GM12878 (cell line): ENCODE results near the gene ARMH1. TPM values are rescaled to one million over a fixed set of nuclear protein-coding genes. Genes with fewer than 3 reads are reported as not detected.

Experiments used
- BCLAF1 ChIP-seq: fragments of 450-650 bp; IDR thresholded peaks from 2 replicates; pipeline ENCODE4 v1.6.1; 2017; ENCODE audit warnings: antibody characterized with exemption, mild to moderate bottlenecking, moderate library complexity
- CEBPB ChIP-seq, 2 experiments: fragments of 150-350 bp in 1 of 2; IDR thresholded peaks; 2 replicates each; pipeline ENCODE4 v1.6.1; 2012 to 2014; ENCODE audit warnings: low read depth in 2 of 2, low read length in 2 of 2, borderline replicate concordance in 1 of 2, inconsistent platforms in 1 of 2
- FOXK2 ChIP-seq: fragments of 450-650 bp; IDR thresholded peaks from 2 replicates; pipeline ENCODE4 v1.6.1; 2017; ENCODE audit warnings: mild to moderate bottlenecking, moderate library complexity
- GATAD2B ChIP-seq: fragments of 450-650 bp; conservative IDR thresholded peaks from 2 replicates; pipeline ENCODE4 v1.6.1; 2017; ENCODE audit warnings: low read depth, mild to moderate bottlenecking, moderate library complexity
- IKZF1 ChIP-seq: fragments of 450-650 bp; conservative IDR thresholded peaks from 2 replicates; pipeline ENCODE4 v1.6.1; 2017; ENCODE audit warnings: antibody characterized with exemption, mild to moderate bottlenecking
- MTA3 ChIP-seq: IDR thresholded peaks from 2 replicates; pipeline ENCODE4 v1.6.1; 2012; ENCODE audit warnings: low read length, inconsistent platforms, borderline replicate concordance
- NBN ChIP-seq: fragments of 450-650 bp; IDR thresholded peaks from 2 replicates; pipeline ENCODE4 v1.6.1; 2016
- NRF1 ChIP-seq: conservative IDR thresholded peaks from 2 replicates; pipeline ENCODE4 v1.6.1; 2011; ENCODE audit warnings: mild to moderate bottlenecking, low read depth, low read length, improper control_type of control experiment
- PAX5 ChIP-seq: IDR thresholded peaks from 2 replicates; pipeline ENCODE4 v1.6.1; 2011; ENCODE audit warnings: low read depth, low read length, borderline replicate concordance
- SUZ12 ChIP-seq: fragments of 200-600 bp; sonication (generic); IDR thresholded peaks from one replicate; pipeline ENCODE4 v1.6.1; 2018; ENCODE audit warnings: antibody characterized with exemption, mild to moderate bottlenecking; ENCODE audit not compliant: unreplicated experiment
- ZBED1 ChIP-seq: IDR thresholded peaks from 2 replicates; pipeline ENCODE4 v1.6.1; 2016; ENCODE audit warnings: borderline replicate concordance
- polyA plus RNA-seq, 11 experiments: library from polyadenylated mRNA; depleted of rRNA in 4 of 11; unstranded in 6 of 11; stranded (reverse) in 5 of 11; fragments of >200 nt; fragmentation: Nextera tagmentation in 4 of 11; fragmentation: Illumina TruSeq in 1 of 11; extraction: Ambion mirVana in 4 of 11; extraction: Trizol in 1 of 11; gene quantifications; 1 replicate in 1 of 11; 2 replicates in 10 of 11; pipeline versions ENCODE4 v1.2.1 to v1.2.3, GENCODE V29; 2011 to 2016; ENCODE audit warnings: inconsistent platforms in 2 of 11, missing spikeins in 2 of 11, low read depth in 1 of 11
- total RNA-seq, 4 experiments: library from RNA; depleted of rRNA in 3 of 4; stranded (reverse); fragments of >200 nt in 3 of 4; fragmentation: Illumina TruSeq in 1 of 4; extraction: Trizol in 1 of 4; gene quantifications; 2 replicates each; pipeline versions ENCODE4 v1.2.1 to v1.2.3, GENCODE V29; 2013 to 2021

Gene ARMH1
- total and polyA plus RNA-seq, 10 of the 15 experiments (the other 5 are each of a cell fraction or from before 2014, with no cell fraction given) = 0.93 to 43.9 (median 8.2) TPM

GRCh38 chr1:44707959-44708831 is 33.7 kb downstream of the ARMH1 start (continued):
- TF ChIP-seq NRF1 (no peak), NBN (0 out of 2 replicates have a peak, but pooled peaks have one; percentile 19), CEBPB (IDR thresholded peaks at IDR 0.05; ENCODE audit: borderline replicate concordance in 1 of 2, low read depth in 2 of 2, low read length in 2 of 2) (no peak), GATAD2B (no peak), BCLAF1 (no peak), ZBED1 (no peak), MTA3 (no peak), PAX5 (no peak), FOXK2 (no peak), IKZF1 (peak; percentile 40), SUZ12 (no peak)
